Measurements from ENCODE around the gene GLDC.

The GLDC gene

GRCh38 chr9:6522263-6522662 is 123.3 kb downstream of the GLDC start:
- TF ChIP-seq CTCF (IDR thresholded peaks at IDR 0.05; ENCODE audit: low read depth, low read length, missing control alignments) = no peak
- H3K27ac ChIP-seq = no peak overlapping the region

DNA sequence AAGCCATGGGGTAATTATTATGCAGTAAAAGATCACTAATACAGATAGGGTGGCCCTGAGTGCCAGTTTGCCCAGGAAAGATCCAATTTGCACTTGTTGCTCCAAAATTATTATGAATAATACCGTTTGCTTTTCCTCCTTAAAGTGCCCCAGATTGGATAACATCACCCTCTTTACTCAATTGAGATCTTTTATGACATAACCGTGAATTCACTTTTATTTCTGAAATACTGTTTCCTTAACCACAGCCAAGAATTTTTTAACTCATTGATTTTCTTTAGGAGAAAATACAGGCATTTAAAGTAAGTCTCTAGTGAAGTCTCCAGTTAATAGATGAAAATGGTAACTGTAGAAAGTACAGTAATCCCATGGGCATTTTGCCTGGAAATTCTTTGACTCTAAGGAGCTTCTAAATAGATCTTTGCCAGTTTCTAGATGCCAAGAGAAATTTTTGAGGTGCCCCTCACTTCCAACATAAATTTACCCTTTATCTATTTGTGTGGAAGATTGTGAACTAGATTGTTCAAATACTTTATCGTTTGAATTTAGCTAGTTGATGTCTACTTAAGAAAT is 133.4 kb downstream of the GLDC start:
- no peak for DNase-seq
- Histone ChIP-seq H3K36me3 (replicated peaks) (peaks cover 8% of the 10 kb centered on the region), H3K4me3 (ENCODE audit: low read depth, low read length) (no peak overlapping the region), H3K27ac (no peak overlapping the region), H3K27me3 (replicated peaks) (no peaks in the 10 kb centered on the region)
- in situ Hi-C loops (cut with HindIII; ENCODE audit: low pct_ligation_motif_present, low sequenced_read_pairs) = loop anchor here (25.0 kb wide), 1 partner anchor 100 kb away; the partner anchor contains the start of gene UHRF2
- no peak for TF ChIP-seq CTCF (IDR thresholded peaks at IDR 0.05; ENCODE audit: low read depth, low read length, missing control alignments)

More at GRCh38 chr9:6522263-6522662, 123.3 kb downstream of the GLDC start:
- DNase-seq = no peak
- in situ Hi-C loops (cut with HindIII; ENCODE audit: low pct_ligation_motif_present, low sequenced_read_pairs) = loop anchor here (25.0 kb wide), 1 partner anchor 110 kb away; the partner anchor contains the start of gene UHRF2
- no peaks in the 10 kb centered on the region for H3K27me3 ChIP-seq (replicated peaks)
- H3K4me3 ChIP-seq (ENCODE audit: low read depth, low read length) = no peak overlapping the region
- peaks cover 4% of the 10 kb centered on the region for H3K36me3 ChIP-seq (replicated peaks)

GRCh38 chr9:6506571-6506970 is 139.0 kb downstream of the GLDC start:
- no peak for TF ChIP-seq CTCF (IDR thresholded peaks at IDR 0.05; ENCODE audit: low read depth, low read length, missing control alignments)
- Histone ChIP-seq H3K27ac (no peak overlapping the region), H3K27me3 (replicated peaks) (no peaks in the 10 kb centered on the region), H3K4me3 (ENCODE audit: low read depth, low read length) (no peak overlapping the region), H3K36me3 (replicated peaks) (peaks cover 34% of the 10 kb centered on the region)
- no peak for DNase-seq
- in situ Hi-C loops (cut with HindIII; ENCODE audit: low pct_ligation_motif_present, low sequenced_read_pairs) = loop anchor here (25.0 kb wide), 1 partner anchor 94 kb away; the partner anchor contains the start of gene UHRF2

- no peak for DNase-seq
- H3K36me3 ChIP-seq (replicated peaks) = peaks cover 51% of the 10 kb centered on the region
Observed at GRCh38 chr9:6502399-6502798, 143.1 kb downstream of the GLDC start.

GRCh38 chr9:6501526-6502210 is 143.9 kb downstream of the GLDC start:
- Histone ChIP-seq H3K36me3 (replicated peaks) (peaks cover 53% of the 10 kb centered on the region), H3K27ac (no peak overlapping the region), H3K4me3 (ENCODE audit: low read depth, low read length) (no peak overlapping the region), H3K27me3 (replicated peaks) (no peaks in the 10 kb centered on the region)
- DNase-seq = no peak
- TF ChIP-seq CTCF (IDR thresholded peaks at IDR 0.05; ENCODE audit: low read depth, low read length, missing control alignments) = no peak
- in situ Hi-C loops (cut with HindIII; ENCODE audit: low pct_ligation_motif_present, low sequenced_read_pairs) = loop anchor here (25.0 kb wide), 1 partner anchor 89 kb away; the partner anchor contains the start of gene UHRF2

More at GRCh38 chr9:6502399-6502798, 143.1 kb downstream of the GLDC start:
- Histone ChIP-seq H3K27ac (no peak overlapping the region), H3K27me3 (replicated peaks) (no peaks in the 10 kb centered on the region), H3K4me3 (ENCODE audit: low read depth, low read length) (no peak overlapping the region)
- in situ Hi-C loops (cut with HindIII; ENCODE audit: low pct_ligation_motif_present, low sequenced_read_pairs) = loop anchor here (25.0 kb wide), 1 partner anchor 90 kb away; the partner anchor contains the start of gene UHRF2
- TF ChIP-seq CTCF (IDR thresholded peaks at IDR 0.05; ENCODE audit: low read depth, low read length, missing control alignments) = no peak

Data from brain microvascular endothelial cell (primary cell).